HG03175 (cell line): Measurements from ENCODE around the gene MSRB1.
A peak's percentile ranks its signal among the peaks of the same experiment; 100 is the strongest.
"Not testable (repeated sequence)": the region's sequence is repeated elsewhere in the genome, so short reads cannot be mapped to it uniquely, and the experiment has no call there.

Source experiments
- ATAC-seq: cut with Tn5 transposase; IDR thresholded peaks from one replicate; pipeline ENCODE4 v1.9.1; 2021; ENCODE audit warnings: mild to moderate bottlenecking, moderate library complexity; ENCODE audit not compliant: unreplicated experiment

MSRB1 gene

GRCh38 chr16:1962161-1963153, 19.5 kb upstream of the MSRB1 start:
- not testable (repeated sequence) for ATAC-seq

GRCh38 chr16:1961651-1962067, 18.7 kb upstream of the MSRB1 start:
- ATAC-seq, result no peak

DNA sequence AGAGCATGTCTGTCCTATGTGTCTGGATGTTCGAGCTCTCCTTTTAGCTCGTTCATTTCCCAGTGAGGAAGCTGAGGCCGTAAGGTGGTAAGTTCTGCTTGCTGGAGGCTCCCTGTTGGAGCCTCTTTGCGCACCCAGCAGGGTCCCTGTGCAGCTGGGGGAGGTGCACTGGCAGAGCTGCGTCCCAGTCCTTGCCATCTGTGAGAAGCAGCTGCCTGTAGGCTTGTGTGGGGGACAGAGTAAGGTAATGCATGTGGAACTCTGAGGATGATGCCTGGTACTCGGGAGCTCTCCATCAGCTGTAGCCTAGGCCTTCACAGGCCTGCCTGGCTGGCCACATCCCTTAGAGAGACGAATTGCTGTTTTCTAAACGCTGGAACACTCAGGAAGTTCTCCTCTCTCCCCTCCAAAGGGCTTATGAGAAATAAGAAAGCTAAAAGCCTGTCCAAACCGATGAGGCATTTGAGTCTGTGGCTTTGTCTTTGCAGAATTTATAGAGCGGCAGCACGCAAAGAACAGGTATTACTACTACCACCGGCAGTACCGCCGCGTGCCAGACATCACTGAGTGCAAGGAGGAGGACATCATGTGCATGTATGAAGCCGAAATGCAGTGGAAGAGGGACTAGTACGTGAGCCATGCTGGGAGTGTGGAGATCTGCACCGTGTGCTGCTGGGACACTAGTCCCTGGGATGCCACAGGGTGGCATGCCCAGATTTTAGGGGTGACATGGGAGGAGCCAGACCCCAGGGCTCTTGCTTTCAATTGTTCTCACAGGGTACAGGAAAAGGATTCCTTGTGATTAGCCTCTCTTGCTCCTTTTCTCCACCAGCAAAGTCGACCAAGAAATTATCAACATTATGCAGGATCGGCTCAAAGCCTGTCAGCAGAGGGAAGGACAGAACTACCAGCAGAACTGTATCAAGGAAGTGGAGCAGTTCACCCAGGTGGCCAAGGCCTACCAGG, 17.9 kb upstream of the MSRB1 start:
- ATAC-seq, result no peak

DNA sequence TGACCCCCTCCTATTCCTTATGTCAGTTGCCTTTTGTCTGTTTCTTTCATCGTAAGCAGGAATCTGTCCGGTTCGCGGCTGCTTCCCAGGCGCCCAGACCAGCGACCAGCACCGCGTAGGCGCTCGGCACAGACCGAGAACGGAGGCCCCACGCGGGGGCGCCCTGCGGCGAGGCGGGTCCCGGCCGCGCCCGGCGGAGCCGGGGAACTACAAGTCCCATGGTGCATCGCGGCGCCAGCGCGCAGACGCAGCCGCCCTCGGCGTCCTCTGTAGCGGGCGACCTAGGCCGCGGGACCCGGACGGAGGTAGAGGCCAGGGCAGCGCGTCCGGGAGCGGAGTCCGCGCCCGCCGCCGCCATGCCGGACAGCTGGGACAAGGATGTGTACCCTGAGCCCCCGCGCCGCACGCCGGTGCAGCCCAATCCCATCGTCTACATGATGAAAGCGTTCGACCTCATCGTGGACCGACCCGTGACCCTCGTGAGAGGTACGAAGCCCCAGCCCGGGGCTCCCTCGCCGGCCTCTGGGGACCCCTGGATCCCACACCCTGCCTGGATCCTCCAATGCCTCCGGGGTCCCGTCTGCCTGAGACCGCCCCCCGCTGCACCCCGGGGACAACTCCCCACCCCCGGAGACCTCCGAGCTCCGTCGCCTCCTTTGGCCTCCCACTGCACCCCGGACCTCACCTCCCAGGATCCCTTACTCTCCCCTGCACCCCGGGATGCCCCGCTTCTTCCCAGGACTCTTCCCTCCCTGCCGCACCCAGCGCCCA, 16.5 kb upstream of the MSRB1 start, which contains the start of gene NDUFB10:
TSS of gene NDUFB10 (plus strand) at position 270 of the 771 bp plus-strand sequence. CDS start at position 357, 87 bp downstream.
- peak; percentile 75 for ATAC-seq

- ATAC-seq, result peak; percentile 11
Observed at GRCh38 chr16:1958715-1959268, 15.8 kb upstream of the MSRB1 start.

GRCh38 chr16:1958143-1958491, 15.1 kb upstream of the MSRB1 start:
- not testable (repeated sequence) for ATAC-seq

DNA sequence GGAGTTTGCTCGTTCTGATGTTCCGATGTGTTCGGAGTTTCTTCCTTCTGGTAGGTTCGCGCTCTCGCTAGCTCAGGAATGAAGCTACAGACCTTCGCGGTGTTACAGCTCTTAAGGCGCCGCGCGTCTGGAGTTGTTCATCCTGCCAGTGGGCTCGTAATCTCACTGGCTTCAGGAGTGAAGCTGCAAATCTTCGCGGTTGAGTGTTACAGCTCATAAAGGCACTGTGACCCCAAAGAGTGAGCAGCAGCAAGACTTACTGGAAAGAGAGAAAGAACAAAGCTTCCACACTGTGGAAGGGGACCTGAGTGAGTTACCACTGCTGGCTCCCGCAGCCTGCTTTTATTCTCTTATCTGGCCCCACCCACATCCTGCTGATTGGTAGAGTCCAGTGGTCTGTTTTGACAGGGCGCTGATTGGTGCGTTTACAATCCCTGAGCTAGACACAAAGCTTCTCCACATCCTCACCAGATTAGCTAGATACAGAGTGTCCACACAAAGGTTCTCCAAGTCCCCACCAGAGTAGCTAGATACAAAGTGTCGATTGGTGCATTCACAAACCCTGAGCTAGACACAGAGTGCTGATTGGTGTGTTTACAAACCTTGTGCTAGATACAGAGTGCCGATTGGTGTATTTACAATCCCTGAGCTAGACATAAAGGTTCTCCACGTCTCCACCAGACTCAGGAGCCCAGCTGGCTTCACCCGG, 14.6 kb upstream of the MSRB1 start:
- not testable (repeated sequence) for ATAC-seq

- no peak for ATAC-seq
Observed at GRCh38 chr16:1953734-1954133, 10.7 kb upstream of the MSRB1 start.

DNA sequence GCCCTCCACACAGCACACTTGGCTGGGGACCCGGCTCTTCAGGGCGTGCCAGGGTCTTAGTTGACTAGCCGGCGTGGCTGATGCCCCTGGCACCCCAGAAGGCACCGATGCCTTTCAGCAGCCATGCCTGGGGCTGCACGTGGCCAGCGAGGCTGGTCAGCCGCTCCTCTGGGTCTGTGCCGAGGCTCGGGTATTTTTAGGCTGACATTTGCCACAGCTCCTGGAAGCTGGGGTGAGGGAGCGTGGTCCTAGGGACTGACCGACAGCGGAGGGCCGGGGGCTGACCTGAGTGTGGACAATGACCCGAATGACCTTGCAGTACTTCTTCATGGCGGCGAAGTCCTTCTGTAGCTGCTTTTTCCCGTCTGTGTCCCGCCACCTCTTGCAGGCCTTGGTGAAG, 7.6 kb upstream of the MSRB1 start:
- ATAC-seq, result no peak

GRCh38 chr16:1950047-1950446, 7.0 kb upstream of the MSRB1 start:
- ATAC-seq, result no peak

- no peak for ATAC-seq
Observed at GRCh38 chr16:1949507-1949906, 6.5 kb upstream of the MSRB1 start.

GRCh38 chr16:1947369-1947670, 4.3 kb upstream of the MSRB1 start:
- ATAC-seq, result no peak

GRCh38 chr16:1946495-1947368, 3.7 kb upstream of the MSRB1 start:
- no peak for ATAC-seq

DNA sequence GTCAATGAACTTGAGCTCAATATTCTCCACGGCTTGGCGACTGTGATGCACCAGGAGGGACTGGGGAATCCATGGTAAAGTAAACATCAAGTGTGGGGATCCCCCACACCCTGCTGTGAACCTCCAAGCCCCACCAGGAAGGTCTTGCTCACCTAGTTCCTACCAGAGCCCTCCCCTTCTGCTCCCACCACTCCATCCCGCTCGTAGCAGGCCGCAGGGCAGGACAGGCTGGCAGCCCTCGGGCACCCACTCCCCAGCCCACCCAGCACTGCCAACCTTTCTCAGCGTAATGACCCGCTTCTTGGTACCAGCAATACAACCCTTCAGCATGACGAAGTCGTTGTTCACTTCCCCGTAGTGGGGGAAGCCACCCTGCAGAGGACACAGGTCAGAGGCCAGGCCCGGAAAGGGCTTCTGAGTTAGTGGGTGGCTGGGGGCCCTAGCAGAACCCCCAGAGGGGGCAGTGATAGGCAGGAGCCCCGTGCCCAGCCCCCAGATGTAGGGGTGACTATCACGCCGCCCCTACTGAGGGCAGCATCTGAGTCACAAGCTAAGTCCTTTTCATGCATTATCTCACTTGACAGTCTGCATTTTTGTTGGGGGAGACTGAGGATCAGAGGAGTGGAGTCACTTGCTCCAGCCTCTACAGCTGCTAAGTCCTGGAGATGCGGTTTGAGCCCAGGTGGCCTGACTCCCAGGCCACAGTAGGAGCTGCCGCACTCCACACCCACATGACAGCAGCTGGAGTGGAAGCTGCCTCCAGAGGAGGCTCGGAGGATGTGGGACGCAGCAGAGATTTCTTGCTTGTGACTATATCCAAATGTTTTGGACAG, 2.8 kb upstream of the MSRB1 start:
- no peak for ATAC-seq

- no peak for ATAC-seq
Observed at GRCh38 chr16:1944612-1945199, 1.7 kb upstream of the MSRB1 start.

GRCh38 chr16:1942047-1942809, 771 bp downstream of the MSRB1 start:
- ATAC-seq, result no peak
